Measurements from ENCODE around the gene PEX10.

GRCh38 chr1:2394761-2395160, 17.6 kb downstream of the PEX10 start:
- TF ChIP-seq CTCF (IDR thresholded peaks at IDR 0.05; ENCODE audit: low read depth, low read length) (no peak), POLR2A (IDR thresholded peaks at IDR 0.05; ENCODE audit: extremely low read depth, insufficient read length) (no peak), MYC (IDR thresholded peaks at IDR 0.05; ENCODE audit: low read depth, low read length) (no peak), MAX (IDR thresholded peaks at IDR 0.05; ENCODE audit: low read depth, low read length) (no peak)
